ENCODE measurements around the gene JMJD4. TPM values are rescaled to one million over a fixed set of nuclear protein-coding genes. Genes with fewer than 3 reads are reported as not detected.

Gene JMJD4
- total and polyA plus RNA-seq, 2 experiments from 2014 or later = 11.5 to 17.7 TPM

DNA sequence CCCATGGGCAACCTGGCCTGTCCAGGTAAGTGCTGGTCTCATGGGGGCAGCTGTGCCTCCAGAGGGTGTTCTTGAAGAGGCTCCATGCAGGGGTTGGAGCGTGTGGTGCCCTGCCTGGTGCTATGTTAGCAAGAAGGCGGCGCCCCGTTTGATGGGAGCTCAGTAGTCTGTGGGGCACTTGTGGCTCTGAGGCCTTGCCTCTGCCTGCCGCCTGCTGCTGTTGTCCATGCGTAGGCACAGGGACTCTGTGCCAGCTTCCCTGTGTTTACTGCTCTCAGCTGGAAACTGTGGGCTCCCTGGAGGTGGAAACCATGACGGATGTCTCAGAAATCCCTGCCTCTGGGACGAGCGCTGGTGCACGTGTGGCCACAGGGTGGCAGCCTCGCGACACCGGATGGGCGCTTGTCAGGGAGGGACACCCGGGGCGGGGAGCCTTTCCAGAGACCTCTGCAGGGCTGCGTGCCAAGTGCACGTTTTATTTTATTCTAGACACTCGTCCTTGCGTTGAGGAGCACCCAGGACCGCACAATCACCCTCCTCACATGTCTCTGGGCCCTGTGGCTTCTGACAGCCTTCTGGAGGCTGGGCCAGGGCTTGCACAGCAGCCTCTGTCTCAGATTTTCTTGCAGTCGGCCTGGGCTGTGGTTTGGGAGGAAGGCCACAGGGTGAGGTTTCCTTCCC lies 27.3 kb upstream of the JMJD4 start (continued):
- TF ChIP-seq, protein P1, sequence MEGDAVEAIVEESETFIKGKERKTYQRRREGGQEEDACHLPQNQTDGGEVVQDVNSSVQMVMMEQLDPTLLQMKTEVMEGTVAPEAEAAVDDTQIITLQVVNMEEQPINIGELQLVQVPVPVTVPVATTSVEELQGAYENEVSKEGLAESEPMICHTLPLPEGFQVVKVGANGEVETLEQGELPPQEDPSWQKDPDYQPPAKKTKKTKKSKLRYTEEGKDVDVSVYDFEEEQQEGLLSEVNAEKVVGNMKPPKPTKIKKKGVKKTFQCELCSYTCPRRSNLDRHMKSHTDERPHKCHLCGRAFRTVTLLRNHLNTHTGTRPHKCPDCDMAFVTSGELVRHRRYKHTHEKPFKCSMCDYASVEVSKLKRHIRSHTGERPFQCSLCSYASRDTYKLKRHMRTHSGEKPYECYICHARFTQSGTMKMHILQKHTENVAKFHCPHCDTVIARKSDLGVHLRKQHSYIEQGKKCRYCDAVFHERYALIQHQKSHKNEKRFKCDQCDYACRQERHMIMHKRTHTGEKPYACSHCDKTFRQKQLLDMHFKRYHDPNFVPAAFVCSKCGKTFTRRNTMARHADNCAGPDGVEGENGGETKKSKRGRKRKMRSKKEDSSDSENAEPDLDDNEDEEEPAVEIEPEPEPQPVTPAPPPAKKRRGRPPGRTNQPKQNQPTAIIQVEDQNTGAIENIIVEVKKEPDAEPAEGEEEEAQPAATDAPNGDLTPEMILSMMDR (conservative IDR thresholded peaks at IDR 0.05; ENCODE audit: low read depth in 2 of 2) = peak; percentile 77 to 97

DNA sequence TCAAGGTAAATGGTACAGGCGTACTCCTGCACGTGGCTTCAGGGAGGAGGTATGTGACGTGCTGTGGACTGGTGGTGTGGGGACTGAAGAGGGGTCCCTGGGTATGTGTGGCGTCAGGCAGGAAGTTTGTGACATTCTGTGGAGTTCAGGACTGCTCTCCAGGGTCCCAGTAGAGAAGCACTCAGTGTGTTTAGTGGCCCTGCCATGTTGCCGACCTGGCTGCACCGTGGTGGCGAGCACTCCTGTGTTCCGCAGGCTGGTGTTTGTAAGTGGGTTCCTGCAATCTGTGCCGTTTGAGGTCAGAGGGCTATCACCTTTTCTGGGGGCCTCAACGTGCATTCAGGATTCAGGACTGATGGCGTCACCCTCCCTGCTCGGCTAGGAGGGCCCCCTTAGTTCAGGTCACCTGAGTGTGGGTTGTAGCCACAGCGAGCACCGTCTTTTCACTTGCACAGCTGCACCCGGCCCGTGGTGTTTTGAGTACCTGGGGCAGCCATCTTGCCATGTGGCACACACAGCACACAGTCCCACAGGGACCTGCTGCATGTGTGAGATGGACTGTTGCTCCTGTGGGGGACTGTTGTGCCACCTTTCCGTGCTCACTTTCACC lies 26.6 kb upstream of the JMJD4 start:
- Mint-ChIP-seq H3K36me3 (ENCODE audit: low read depth) (peaks cover 34% of the 10 kb centered on the region), H3K9me3 (no peaks in the 10 kb centered on the region), H3K27ac (no peak overlapping the region), H3K4me3 (no peak overlapping the region), H3K4me1 (no peaks in the 10 kb centered on the region; the same call in 2 of the 3 replicates), H3K27me3 (ENCODE audit: insufficient read depth, low read depth, poor library complexity) (peaks cover 5% of the 10 kb centered on the region)
- H4K20me1 ChIP-seq (replicated peaks; ENCODE audit: insufficient read depth) = peaks cover 4% of the 10 kb centered on the region
- ATAC-seq (peak; percentile 17), DNase-seq (ENCODE audit: low spot score) (no peak)
- no peak for TF ChIP-seq EZH2phosphoT487 (IDR thresholded peaks at IDR 0.05; ENCODE audit: unreplicated experiment)
- TF ChIP-seq, protein P2, sequence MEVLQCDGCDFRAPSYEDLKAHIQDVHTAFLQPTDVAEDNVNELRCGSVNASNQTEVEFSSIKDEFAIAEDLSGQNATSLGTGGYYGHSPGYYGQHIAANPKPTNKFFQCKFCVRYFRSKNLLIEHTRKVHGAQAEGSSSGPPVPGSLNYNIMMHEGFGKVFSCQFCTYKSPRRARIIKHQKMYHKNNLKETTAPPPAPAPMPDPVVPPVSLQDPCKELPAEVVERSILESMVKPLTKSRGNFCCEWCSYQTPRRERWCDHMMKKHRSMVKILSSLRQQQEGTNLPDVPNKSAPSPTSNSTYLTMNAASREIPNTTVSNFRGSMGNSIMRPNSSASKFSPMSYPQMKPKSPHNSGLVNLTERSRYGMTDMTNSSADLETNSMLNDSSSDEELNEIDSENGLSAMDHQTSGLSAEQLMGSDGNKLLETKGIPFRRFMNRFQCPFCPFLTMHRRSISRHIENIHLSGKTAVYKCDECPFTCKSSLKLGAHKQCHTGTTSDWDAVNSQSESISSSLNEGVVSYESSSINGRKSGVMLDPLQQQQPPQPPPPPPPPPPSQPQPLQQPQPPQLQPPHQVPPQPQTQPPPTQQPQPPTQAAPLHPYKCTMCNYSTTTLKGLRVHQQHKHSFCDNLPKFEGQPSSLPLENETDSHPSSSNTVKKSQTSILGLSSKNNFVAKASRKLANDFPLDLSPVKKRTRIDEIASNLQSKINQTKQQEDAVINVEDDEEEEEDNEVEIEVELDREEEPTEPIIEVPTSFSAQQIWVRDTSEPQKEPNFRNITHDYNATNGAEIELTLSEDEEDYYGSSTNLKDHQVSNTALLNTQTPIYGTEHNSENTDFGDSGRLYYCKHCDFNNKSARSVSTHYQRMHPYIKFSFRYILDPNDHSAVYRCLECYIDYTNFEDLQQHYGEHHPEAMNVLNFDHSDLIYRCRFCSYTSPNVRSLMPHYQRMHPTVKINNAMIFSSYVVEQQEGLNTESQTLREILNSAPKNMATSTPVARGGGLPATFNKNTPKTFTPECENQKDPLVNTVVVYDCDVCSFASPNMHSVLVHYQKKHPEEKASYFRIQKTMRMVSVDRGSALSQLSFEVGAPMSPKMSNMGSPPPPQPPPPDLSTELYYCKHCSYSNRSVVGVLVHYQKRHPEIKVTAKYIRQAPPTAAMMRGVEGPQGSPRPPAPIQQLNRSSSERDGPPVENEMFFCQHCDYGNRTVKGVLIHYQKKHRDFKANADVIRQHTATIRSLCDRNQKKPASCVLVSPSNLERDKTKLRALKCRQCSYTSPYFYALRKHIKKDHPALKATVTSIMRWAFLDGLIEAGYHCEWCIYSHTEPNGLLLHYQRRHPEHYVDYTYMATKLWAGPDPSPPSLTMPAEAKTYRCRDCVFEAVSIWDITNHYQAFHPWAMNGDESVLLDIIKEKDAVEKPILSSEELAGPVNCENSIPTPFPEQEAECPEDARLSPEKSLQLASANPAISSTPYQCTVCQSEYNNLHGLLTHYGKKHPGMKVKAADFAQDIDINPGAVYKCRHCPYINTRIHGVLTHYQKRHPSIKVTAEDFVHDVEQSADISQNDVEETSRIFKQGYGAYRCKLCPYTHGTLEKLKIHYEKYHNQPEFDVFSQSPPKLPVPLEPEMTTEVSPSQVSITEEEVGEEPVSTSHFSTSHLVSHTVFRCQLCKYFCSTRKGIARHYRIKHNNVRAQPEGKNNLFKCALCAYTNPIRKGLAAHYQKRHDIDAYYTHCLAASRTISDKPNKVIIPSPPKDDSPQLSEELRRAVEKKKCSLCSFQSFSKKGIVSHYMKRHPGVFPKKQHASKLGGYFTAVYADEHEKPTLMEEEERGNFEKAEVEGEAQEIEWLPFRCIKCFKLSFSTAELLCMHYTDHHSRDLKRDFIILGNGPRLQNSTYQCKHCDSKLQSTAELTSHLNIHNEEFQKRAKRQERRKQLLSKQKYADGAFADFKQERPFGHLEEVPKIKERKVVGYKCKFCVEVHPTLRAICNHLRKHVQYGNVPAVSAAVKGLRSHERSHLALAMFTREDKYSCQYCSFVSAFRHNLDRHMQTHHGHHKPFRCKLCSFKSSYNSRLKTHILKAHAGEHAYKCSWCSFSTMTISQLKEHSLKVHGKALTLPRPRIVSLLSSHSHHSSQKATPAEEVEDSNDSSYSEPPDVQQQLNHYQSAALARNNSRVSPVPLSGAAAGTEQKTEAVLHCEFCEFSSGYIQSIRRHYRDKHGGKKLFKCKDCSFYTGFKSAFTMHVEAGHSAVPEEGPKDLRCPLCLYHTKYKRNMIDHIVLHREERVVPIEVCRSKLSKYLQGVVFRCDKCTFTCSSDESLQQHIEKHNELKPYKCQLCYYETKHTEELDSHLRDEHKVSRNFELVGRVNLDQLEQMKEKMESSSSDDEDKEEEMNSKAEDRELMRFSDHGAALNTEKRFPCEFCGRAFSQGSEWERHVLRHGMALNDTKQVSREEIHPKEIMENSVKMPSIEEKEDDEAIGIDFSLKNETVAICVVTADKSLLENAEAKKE (CRISPR knock-in tag; IDR thresholded peaks at IDR 0.05) = no peak
- no peak for TF ChIP-seq JUNB (IDR thresholded peaks at IDR 0.05; ENCODE audit: unreplicated experiment)
- no peak for TF ChIP-seq POLR2AphosphoS5 (IDR thresholded peaks at IDR 0.05; ENCODE audit: low read depth)
- TF ChIP-seq, protein P3, sequence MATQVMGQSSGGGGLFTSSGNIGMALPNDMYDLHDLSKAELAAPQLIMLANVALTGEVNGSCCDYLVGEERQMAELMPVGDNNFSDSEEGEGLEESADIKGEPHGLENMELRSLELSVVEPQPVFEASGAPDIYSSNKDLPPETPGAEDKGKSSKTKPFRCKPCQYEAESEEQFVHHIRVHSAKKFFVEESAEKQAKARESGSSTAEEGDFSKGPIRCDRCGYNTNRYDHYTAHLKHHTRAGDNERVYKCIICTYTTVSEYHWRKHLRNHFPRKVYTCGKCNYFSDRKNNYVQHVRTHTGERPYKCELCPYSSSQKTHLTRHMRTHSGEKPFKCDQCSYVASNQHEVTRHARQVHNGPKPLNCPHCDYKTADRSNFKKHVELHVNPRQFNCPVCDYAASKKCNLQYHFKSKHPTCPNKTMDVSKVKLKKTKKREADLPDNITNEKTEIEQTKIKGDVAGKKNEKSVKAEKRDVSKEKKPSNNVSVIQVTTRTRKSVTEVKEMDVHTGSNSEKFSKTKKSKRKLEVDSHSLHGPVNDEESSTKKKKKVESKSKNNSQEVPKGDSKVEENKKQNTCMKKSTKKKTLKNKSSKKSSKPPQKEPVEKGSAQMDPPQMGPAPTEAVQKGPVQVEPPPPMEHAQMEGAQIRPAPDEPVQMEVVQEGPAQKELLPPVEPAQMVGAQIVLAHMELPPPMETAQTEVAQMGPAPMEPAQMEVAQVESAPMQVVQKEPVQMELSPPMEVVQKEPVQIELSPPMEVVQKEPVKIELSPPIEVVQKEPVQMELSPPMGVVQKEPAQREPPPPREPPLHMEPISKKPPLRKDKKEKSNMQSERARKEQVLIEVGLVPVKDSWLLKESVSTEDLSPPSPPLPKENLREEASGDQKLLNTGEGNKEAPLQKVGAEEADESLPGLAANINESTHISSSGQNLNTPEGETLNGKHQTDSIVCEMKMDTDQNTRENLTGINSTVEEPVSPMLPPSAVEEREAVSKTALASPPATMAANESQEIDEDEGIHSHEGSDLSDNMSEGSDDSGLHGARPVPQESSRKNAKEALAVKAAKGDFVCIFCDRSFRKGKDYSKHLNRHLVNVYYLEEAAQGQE (IDR thresholded peaks at IDR 0.05; ENCODE audit: unreplicated experiment) = no peak
- no peak for TF ChIP-seq NANOG (IDR thresholded peaks at IDR 0.05; ENCODE audit: borderline replicate concordance)
- peaks cover 5% of the 10 kb centered on the region; the same call in 1 of the 2 replicates for H3K36me3 ChIP-seq (ENCODE audit: insufficient read depth)
- no peak overlapping the region for H3K4me2 ChIP-seq
- no peak overlapping the region for H3K4me3 ChIP-seq
- H3K79me2 ChIP-seq (replicated peaks; ENCODE audit: insufficient read depth) = peaks cover 20% of the 10 kb centered on the region; the same call in 1 of the 2 replicates
- no peak overlapping the region for H3K27ac ChIP-seq (ENCODE audit: low read depth)
- H3K27me3 ChIP-seq (ENCODE audit: insufficient read depth) = no peaks in the 10 kb centered on the region
- H2AFZ ChIP-seq = no peak overlapping the region
- H3K9me2 ChIP-seq (ENCODE audit: insufficient read depth) = no peaks in the 10 kb centered on the region
- no peaks in the 10 kb centered on the region for H3F3A ChIP-seq (replicated peaks; ENCODE audit: low read depth)
- H3K4me1 ChIP-seq (ENCODE audit: insufficient read depth) = no peaks in the 10 kb centered on the region

Data from GM23338 (cell line).